ENCODE measurements around the gene LRRK1.

LRRK1 gene

DNA sequence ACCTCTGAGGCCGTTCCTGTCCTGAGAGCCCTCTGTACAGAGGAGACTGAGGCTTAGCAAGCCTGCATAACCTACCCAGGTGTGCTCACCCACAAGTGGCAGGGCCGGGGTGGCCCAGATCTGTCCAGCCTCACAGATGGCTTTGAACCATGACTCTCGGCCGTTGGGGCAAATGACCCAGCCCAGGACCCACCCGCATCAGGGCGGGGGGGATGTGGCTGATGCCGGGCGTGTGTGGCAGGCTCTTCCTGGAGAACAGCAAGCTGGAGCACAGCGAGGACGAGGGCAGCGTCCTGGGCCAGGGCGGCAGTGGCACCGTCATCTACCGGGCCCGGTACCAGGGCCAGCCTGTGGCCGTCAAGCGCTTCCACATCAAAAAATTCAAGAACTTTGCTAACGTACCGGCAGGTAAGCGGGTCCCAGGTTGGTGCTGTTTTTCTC is 133.5 kb downstream of the LRRK1 start:
- no peak for DNase-seq (ENCODE audit: low read depth in 1 of 2, low spot score in 1 of 2)

DNA sequence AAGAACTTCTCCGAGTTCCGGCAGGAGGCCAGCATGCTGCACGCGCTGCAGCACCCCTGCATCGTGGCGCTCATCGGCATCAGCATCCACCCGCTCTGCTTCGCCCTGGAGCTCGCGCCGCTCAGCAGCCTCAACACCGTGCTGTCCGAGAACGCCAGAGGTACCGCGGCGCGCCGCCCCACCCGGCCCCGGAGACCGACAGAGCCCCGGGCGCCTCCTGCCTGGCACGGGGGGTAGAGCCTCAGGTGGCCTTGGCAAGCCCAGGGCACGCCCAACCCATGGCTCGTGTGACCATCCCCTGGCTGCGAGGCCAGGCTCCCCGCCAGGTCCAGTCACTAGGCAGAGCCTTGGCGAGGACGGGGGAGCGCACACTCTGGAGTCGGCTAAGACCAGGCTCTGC is 134.1 kb downstream of the LRRK1 start:
- DNase-seq (ENCODE audit: low read depth in 1 of 2, low spot score in 1 of 2) = no peak

- DNase-seq (ENCODE audit: low read depth in 1 of 2, low spot score in 1 of 2) = no peak
These were observed 135.0 kb downstream of the LRRK1 start for GRCh38 chr15:101054116-101054515.

GRCh38 chr15:101054991-101055390 is 135.8 kb downstream of the LRRK1 start:
- DNase-seq (ENCODE audit: low read depth in 1 of 2, low spot score in 1 of 2) = no peak

DNA sequence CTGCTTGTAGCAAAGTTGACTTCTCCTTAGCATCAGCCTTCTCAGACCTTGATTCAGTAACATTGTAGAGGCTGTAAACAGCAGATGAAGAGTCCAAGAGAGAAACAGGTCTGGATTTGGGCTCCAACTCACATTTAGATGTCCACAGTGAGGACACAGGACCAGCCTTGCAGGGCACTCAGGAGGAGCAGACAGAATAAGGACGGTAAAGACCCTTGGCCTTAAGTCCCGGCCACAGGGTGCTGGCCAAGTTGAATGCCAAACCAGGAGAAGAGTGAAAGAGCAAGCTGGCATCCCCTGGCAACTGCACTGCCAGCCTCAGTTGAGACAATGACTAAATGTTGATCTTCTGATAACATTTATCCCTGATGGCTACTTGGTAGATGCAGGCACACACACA is 136.3 kb downstream of the LRRK1 start:
- DNase-seq (ENCODE audit: low read depth in 1 of 2, low spot score in 1 of 2) = no peak

GRCh38 chr15:101056366-101057334 is 137.5 kb downstream of the LRRK1 start:
- DNase-seq (ENCODE audit: low read depth in 1 of 2, low spot score in 1 of 2) = no peak

- no peak for DNase-seq (ENCODE audit: low read depth in 1 of 2, low spot score in 1 of 2)
These were observed 138.8 kb downstream of the LRRK1 start for GRCh38 chr15:101057841-101058407.

DNA sequence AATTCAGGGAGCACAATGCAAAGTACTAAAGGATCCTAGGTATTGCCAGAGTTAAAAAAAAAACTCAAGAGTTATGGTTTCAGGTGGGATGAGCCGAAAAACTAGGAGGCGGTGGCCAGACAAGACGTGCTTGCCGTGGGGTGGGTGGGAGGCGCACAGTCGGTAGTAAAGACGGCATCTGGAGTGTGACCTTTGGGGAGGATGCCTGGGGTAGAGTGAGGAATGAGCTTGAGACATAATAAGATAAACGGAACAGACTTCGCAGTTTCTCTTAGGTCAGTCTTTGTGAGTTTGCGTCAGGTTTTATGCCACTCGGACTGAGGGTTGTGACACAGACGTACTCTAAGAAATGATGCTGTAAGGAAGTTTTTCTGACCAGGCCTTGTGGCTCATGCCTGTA is 139.6 kb downstream of the LRRK1 start:
- DNase-seq (ENCODE audit: low read depth in 1 of 2, low spot score in 1 of 2) = no peak

DNA sequence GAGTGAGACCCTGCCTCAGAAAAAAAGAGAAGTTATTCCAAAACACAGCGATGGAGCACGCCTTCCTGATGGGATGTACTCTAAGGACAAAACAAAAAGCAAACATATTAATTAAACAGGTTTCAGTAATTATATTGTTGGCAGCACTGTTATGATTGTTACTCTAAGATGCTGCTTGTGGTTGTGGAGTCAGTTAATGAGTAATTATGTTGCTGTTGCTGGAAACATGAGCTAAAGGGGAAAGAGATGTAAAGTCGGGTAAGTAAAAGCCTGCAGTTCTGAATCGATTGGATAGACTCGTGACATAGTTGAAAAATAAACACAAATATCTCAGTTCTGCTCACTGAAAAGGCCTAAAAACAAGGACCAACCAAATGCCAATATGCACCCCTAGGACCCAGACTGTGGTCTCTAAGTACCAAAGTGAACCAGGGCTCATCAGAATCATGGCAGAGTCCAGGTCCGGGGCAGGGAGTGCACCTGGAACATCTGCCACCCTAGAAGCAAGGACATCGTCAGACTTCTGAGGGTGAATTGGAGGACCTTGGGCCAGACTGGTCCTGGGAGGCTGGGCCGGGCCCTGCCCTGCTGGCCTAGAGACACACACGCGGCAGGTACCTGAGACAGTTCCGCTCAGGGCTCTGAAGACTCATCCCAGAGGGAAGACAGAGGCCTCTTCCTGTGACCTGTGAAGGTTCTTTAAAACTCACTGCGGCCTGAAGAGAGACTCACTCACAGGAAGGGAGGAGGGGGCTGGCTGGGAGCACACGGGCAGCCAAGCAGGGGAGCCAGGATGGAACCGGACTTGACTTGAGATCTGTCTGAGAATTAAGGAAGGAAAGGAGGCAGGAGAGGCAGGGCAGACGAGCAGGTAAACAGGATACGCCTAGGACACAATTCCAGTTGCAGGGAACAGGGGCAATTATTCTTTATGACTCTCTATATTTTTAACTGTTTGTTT is 140.5 kb downstream of the LRRK1 start:
- no peak for DNase-seq (ENCODE audit: low read depth in 1 of 2, low spot score in 1 of 2)

DNA sequence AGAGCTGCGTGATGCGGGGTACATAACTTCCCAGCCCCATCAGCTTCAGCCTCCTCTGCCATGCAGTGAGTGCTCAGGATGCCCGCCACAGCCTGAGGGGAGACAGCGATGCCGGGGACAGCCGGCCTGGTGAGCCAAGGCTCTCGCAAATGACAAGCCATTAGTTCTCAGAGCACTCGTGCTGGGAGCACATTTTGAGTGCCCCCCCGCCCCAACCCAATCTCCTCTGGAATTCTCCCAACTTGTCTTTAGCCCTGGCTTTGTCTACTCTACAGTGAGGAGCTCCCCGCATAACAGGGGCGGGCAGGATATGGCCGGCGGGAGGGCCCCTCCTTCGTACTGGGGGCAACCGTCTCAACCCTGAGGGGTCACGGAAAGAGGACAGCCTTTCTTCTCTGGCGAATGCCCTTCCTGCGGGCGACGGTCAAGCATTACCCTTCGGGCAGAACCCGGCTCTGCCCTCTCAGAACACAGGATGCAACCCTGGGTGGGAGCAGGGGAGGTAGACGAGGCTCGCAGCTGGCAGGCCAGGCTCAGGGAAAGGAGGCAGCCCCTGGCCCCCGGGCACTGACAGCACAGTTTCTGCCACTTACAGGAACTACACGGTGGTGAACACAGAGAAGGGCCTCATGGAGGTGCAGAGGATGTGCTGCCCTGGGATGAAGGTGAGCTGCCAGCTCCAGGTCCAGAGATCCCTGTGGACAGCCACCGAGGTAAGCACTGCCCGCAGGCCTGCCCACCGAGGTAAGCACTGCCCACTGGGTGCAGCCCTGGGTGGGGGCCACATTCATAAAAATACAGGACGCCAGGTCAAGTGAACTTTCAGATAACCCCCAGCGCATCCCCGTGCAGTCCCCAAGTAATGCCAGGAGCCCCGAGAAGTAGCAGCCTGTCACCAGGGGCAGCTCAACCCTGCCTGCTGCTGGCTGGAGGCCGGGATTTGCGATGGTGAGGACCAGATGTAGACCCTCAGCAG is 141.7 kb downstream of the LRRK1 start:
- DNase-seq (ENCODE audit: low read depth in 1 of 2, low spot score in 1 of 2) = no peak

DNA sequence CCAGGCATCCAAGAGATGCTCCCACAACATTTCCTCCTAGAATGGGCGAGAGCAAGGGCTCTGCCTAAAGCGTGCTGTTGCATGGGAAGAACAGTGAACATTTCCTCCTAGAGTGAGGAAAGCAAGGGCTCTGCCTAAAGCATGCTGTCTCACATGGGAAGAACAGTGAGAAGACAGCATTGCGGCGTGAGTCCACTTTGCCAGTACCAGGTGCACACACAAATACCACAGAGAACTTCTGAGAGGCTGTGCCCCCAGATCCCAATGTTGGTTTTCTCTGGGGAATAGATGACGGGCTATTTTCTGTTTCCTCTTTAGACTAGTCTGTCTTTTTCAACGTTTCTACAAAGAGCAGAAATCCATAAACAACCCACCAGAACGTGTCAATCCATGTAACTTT is 142.9 kb downstream of the LRRK1 start:
- DNase-seq (ENCODE audit: low read depth in 1 of 2, low spot score in 1 of 2) = no peak

- DNase-seq (ENCODE audit: low read depth in 1 of 2, low spot score in 1 of 2) = no peak
These were observed 143.5 kb downstream of the LRRK1 start for GRCh38 chr15:101062471-101063171.

DNA sequence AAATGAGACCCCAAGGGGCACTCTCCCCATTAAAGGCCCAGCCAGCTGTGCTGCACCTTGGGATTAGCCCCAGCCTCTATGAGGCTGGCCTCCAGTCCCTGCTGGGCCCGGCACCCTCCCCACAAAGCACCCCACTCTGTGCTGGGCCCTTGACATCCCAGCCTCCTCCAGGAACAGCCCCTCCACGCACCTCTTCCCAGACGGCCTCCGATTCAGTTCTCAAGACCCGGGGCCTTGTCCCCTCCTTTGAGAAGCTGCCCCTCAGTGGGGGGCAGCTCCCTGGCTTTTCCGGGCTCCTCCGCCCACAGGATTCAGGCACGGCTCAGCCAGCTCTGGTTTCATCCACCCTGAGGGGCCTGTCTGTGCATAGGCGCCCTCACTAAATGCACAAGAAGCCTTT is 144.1 kb downstream of the LRRK1 start:
- no peak for DNase-seq (ENCODE audit: low read depth in 1 of 2, low spot score in 1 of 2)

DNA sequence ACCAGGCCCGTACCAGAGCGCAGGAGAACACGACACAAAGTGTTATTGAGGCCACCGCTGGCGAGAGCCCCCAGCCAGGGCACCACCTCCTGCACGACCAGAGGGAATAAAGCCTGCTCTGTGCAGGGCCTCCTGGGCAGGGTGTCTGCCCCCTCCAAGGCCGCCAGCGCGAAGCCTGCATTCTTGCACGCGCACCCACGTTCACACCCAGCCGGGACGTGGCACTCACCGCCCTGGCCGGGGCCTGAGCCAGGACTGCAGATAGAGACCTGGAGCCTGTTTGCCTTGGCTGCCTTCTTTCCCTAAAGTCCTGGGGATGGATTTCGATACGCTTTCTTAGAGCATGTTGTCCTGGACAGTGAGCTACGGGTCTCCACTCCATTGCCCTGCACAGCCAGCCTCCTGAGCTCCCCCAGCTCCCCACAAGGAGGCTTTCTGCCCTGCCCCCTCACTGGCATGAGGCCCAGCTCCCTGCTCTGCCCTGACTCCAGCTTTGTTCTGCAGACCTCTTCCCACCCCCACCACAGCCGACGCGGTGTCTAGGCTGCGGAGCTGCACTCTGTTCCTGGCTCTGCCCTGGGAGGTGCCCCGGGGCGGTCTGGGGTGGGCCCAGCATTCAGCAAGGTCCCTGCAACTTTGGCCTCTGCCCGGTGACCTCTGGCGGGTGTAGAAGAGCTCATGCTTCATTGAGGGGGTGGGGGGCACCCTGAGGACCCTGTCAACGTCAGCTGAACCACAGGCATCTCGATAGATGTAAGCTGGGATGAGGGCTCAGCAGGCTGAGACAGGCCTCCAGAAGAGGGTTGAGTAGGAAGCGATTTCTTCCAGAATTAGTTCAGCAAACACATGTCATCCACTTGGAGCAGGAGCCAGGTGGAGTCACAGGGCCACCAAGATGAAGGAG is 145.0 kb downstream of the LRRK1 start:
- DNase-seq (ENCODE audit: low read depth in 1 of 2, low spot score in 1 of 2) = no peak

DNA sequence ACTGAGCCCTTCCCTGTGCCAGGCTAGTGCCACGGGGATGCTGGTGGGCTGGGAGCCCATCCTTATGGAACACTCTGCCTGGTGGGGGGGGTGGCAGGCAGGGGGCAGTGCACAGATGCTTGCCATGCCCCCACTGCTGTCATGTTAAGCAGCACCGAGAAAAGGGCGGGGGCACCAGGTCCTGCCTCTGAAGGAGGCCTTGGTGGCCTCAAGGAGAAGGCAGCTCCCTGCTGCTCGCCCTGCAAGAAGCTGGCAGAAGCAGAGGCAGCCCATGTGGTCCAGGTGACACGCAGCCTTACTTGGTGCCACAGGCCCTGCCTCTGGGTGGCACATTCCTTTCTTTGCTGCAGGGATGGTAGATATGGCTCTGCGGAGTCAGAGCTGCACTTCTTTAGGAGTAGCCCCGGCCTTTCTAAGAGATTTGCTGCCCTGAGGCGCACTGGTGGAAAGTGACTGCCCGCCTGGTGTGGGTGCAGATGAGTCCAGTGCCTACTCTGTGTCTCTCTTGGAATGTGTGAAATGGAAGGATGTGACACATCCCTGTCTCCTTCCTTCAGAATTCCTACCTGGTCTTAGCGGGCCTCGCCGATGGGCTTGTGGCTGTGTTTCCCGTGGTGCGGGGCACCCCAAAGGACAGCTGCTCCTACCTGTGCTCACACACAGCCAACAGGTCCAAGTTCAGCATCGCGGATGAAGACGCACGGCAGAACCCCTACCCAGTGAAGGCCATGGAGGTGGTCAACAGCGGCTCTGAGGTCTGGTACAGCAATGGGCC is 145.8 kb downstream of the LRRK1 start:
- DNase-seq (ENCODE audit: low read depth in 1 of 2, low spot score in 1 of 2) = no peak

DNA sequence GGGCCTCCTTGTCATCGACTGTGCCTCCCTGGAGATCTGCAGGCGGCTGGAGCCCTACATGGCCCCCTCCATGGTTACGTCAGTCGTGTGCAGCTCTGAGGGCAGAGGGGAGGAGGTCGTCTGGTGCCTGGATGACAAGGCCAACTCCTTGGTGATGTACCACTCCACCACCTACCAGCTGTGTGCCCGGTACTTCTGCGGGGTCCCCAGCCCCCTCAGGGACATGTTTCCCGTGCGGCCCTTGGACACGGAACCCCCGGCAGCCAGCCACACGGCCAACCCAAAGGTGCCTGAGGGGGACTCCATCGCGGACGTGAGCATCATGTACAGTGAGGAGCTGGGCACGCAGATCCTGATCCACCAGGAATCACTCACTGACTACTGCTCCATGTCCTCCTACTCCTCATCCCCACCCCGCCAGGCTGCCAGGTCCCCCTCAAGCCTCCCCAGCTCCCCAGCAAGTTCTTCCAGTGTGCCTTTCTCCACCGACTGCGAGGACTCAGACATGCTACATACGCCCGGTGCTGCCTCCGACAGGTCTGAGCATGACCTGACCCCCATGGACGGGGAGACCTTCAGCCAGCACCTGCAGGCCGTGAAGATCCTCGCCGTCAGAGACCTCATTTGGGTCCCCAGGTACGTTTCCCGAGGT is 146.5 kb downstream of the LRRK1 start:
- DNase-seq (ENCODE audit: low read depth in 1 of 2, low spot score in 1 of 2) = no peak
